Smooth muscle cell (in vitro differentiated cells): ENCODE data around the gene ADRA2C. TPM values are rescaled to one million over a fixed set of nuclear protein-coding genes. Genes with fewer than 3 reads are reported as not detected.
A peak's percentile ranks its signal among the peaks of the same experiment; 100 is the strongest.

Experiments used
- DNase-seq: peaks from one replicate; lab custom pipeline; 2025; ENCODE audit not compliant: unreplicated experiment; lab: John Stamatoyannopoulos, UW
- H2AFZ ChIP-seq: fragments of 200-600 bp; sonication (generic); 2 replicates; pipeline ENCODE4 v1.6.0; 2016; ENCODE audit warnings: antibody characterized with exemption, low read depth, mild to moderate bottlenecking
- H3F3A ChIP-seq: fragments of 200-600 bp; sonication (generic); 2 replicates; pipeline ENCODE4 v1.6.0; 2017; ENCODE audit warnings: antibody characterized with exemption, low read depth
- H3K27ac ChIP-seq: fragments of 200-600 bp; sonication (generic); 2 replicates; pipeline ENCODE4 v1.5.1; 2016; ENCODE audit warnings: low read depth, mild to moderate bottlenecking
- H3K27me3 ChIP-seq: fragments of 200-600 bp; sonication (generic); 2 replicates; pipeline ENCODE4 v1.6.1; 2016; ENCODE audit warnings: low read depth, mild to moderate bottlenecking
- H3K36me3 ChIP-seq: fragments of 200-600 bp; sonication (generic); 2 replicates; pipeline ENCODE4 v1.5.1; 2016; ENCODE audit warnings: low read depth
- H3K4me1 ChIP-seq: fragments of 200-600 bp; sonication (generic); 2 replicates; pipeline ENCODE4 v1.5.1; 2016; ENCODE audit warnings: low read depth
- H3K4me2 ChIP-seq: fragments of 200-600 bp; sonication (generic); 2 replicates; pipeline ENCODE4 v1.6.0; 2016; ENCODE audit warnings: mild to moderate bottlenecking
- H3K4me3 ChIP-seq: fragments of 200-600 bp; sonication (generic); 2 replicates; pipeline ENCODE4 v1.5.1; 2016; ENCODE audit warnings: mild to moderate bottlenecking
- H3K79me2 ChIP-seq: fragments of 200-600 bp; sonication (generic); 2 replicates; pipeline ENCODE4 v1.6.0; 2016; ENCODE audit warnings: low read depth, mild to moderate bottlenecking
- H3K9ac ChIP-seq: fragments of 200-600 bp; sonication (generic); 2 replicates; pipeline ENCODE4 v1.6.0; 2016; ENCODE audit warnings: low read depth
- H3K9me3 ChIP-seq: fragments of 200-600 bp; sonication (generic); replicated peaks from 2 replicates; pipeline ENCODE4 v1.5.1; 2016; ENCODE audit warnings: low read depth
- H4K20me1 ChIP-seq: fragments of 200-600 bp; sonication (generic); 2 replicates; pipeline ENCODE4 v1.6.0; 2016; ENCODE audit warnings: low read depth
- CTCF ChIP-seq: fragments of 200-600 bp; sonication (generic); IDR thresholded peaks from 2 replicates; pipeline ENCODE4 v1.5.1; 2017; ENCODE audit warnings: borderline replicate concordance, mild to moderate bottlenecking, antibody characterized with exemption; ENCODE audit not compliant: insufficient read depth, poor library complexity, severe bottlenecking
- WGBS: methylation state at CpG from one replicate; pipeline ENCODE4 v1.1.7; 2016; ENCODE audit warnings: low lambda C conversion rate; 5-methylcytosine and 5-hydroxymethylcytosine counted together
- polyA plus RNA-seq: library from polyadenylated mRNA; unstranded; fragments of >200 nt; fragmentation: Nextera tagmentation; extraction: Ambion mirVana; gene quantifications from 2 replicates; pipeline ENCODE4 v1.2.1, GENCODE V29; 2016
- total RNA-seq: library from RNA; depleted of rRNA; stranded (reverse); fragments of >200 nt; gene quantifications from 2 replicates; pipeline ENCODE4 v1.2.3, GENCODE V29; 2014

Gene ADRA2C
- total and polyA plus RNA-seq, 2 experiments from 2014 or later = 0.53 to 1.6 TPM

- peak; percentile 9 for DNase-seq
- no peak overlapping the region for H3K9ac ChIP-seq
- H3F3A ChIP-seq = no peaks in the 10 kb centered on the region
- no peak overlapping the region for H3K27ac ChIP-seq
- no peak overlapping the region for H3K4me3 ChIP-seq
- no peaks in the 10 kb centered on the region for H3K4me1 ChIP-seq
- no peaks in the 10 kb centered on the region for H3K27me3 ChIP-seq
- TF ChIP-seq CTCF = no peak
- 29% methylated on average over 13 of the region's 13 CpGs for WGBS
- H2AFZ ChIP-seq = no peak overlapping the region
- no peaks in the 10 kb centered on the region for H4K20me1 ChIP-seq
- no peaks in the 10 kb centered on the region for H3K9me3 ChIP-seq
- no peaks in the 10 kb centered on the region for H3K36me3 ChIP-seq
- H3K79me2 ChIP-seq = no peaks in the 10 kb centered on the region
- H3K4me2 ChIP-seq = no peak overlapping the region
Measured at GRCh38 chr4:3791910-3792542, 25.8 kb downstream of the ADRA2C start.

- WGBS = 29% methylated on average over 3 of the region's 3 CpGs
- Histone ChIP-seq H3K79me2 (no peaks in the 10 kb centered on the region), H3K9ac (no peak overlapping the region), H3K4me2 (no peak overlapping the region), H2AFZ (no peak overlapping the region), H3K9me3 (no peaks in the 10 kb centered on the region), H3K27ac (no peak overlapping the region), H3F3A (no peaks in the 10 kb centered on the region), H3K27me3 (no peaks in the 10 kb centered on the region), H3K4me3 (no peak overlapping the region), H3K4me1 (no peaks in the 10 kb centered on the region), H4K20me1 (no peaks in the 10 kb centered on the region), H3K36me3 (no peaks in the 10 kb centered on the region)
- TF ChIP-seq CTCF = no peak
- DNase-seq = no peak
Measured at GRCh38 chr4:3792813-3793212, 26.6 kb downstream of the ADRA2C start.

GRCh38 chr4:3793545-3793944 is 27.4 kb downstream of the ADRA2C start:
- Histone ChIP-seq H3K9me3 (no peaks in the 10 kb centered on the region), H3K27me3 (no peaks in the 10 kb centered on the region), H3K79me2 (no peaks in the 10 kb centered on the region), H3K4me1 (no peaks in the 10 kb centered on the region), H3K4me2 (no peak overlapping the region), H3K4me3 (no peak overlapping the region), H4K20me1 (no peaks in the 10 kb centered on the region), H3K27ac (no peak overlapping the region), H3F3A (no peaks in the 10 kb centered on the region), H3K9ac (no peak overlapping the region), H3K36me3 (no peaks in the 10 kb centered on the region), H2AFZ (no peak overlapping the region)
- DNase-seq = no peak
- TF ChIP-seq CTCF = no peak
- WGBS = 75% methylated on average over 3 of the region's 3 CpGs

GRCh38 chr4:3796960-3797359 is 30.8 kb downstream of the ADRA2C start:
- Histone ChIP-seq H3K4me2 (no peak overlapping the region), H3K9ac (no peak overlapping the region), H3K79me2 (no peaks in the 10 kb centered on the region), H3K4me3 (no peak overlapping the region), H3K27me3 (no peaks in the 10 kb centered on the region), H2AFZ (no peak overlapping the region), H3F3A (no peaks in the 10 kb centered on the region), H3K36me3 (no peaks in the 10 kb centered on the region), H3K27ac (no peak overlapping the region), H3K4me1 (no peaks in the 10 kb centered on the region), H3K9me3 (no peaks in the 10 kb centered on the region), H4K20me1 (no peaks in the 10 kb centered on the region)
- no peak for DNase-seq
- 88% methylated on average over 2 of the region's 2 CpGs for whole genome bisulfite sequencing
- no peak for TF ChIP-seq CTCF
